IPS-18a (cell line): ENCODE results near the gene LRRC47.

Source experiments
- H3K27ac ChIP-seq: one replicate; pipeline ENCODE4 v1.5.1; 2013; ENCODE audit warnings: low read length
- H3K27me3 ChIP-seq: one replicate; pipeline ENCODE4 v1.6.1; 2013; ENCODE audit warnings: mild to moderate bottlenecking, low read length; ENCODE audit not compliant: control insufficient read depth, insufficient read depth
- H3K36me3 ChIP-seq: one replicate; pipeline ENCODE4 v1.6.1; 2013; ENCODE audit warnings: low read depth, low read length; ENCODE audit not compliant: control insufficient read depth
- H3K4me1 ChIP-seq: one replicate; pipeline ENCODE4 v1.6.1; 2013; ENCODE audit warnings: low read depth, low read length; ENCODE audit not compliant: control insufficient read depth
- H3K4me3 ChIP-seq: one replicate; pipeline ENCODE4 v1.5.1; 2013; ENCODE audit warnings: low read length
- H3K9ac ChIP-seq: one replicate; pipeline ENCODE4 v1.6.1; 2013; ENCODE audit warnings: mild to moderate bottlenecking, low read length, moderate library complexity
- H3K9me3 ChIP-seq: one replicate; pipeline ENCODE4 v1.6.1; 2013; ENCODE audit warnings: low read depth, low read length; ENCODE audit not compliant: control insufficient read depth

LRRC47 gene

DNA sequence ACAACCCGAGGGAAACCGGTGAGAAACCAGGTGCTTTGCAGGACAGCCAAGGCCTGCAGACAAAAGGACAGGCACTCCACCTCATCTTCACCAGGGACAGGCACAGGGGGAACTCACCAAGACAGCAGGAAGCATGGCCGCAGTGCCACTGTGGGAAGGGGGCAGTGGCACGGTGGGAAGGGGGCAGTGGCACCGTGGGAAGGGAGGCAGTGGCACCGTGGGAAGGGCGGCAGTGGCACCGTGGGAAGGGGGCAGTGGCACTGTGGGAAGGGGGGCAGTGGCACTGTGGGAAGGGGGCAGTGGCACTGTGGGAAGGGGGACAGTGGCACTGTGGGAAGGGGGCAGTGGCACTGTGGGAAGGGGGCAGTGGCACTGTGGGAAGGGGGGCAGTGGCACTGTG is 28.4 kb upstream of the LRRC47 start:
- H3K4me3 ChIP-seq = no peak overlapping the region
- peaks cover 1% of the 10 kb centered on the region for H3K36me3 ChIP-seq
- no peak overlapping the region for H3K27ac ChIP-seq
- no peaks in the 10 kb centered on the region for H3K27me3 ChIP-seq
- H3K9ac ChIP-seq = no peak overlapping the region
- H3K9me3 ChIP-seq = no peaks in the 10 kb centered on the region
- no peaks in the 10 kb centered on the region for H3K4me1 ChIP-seq

DNA sequence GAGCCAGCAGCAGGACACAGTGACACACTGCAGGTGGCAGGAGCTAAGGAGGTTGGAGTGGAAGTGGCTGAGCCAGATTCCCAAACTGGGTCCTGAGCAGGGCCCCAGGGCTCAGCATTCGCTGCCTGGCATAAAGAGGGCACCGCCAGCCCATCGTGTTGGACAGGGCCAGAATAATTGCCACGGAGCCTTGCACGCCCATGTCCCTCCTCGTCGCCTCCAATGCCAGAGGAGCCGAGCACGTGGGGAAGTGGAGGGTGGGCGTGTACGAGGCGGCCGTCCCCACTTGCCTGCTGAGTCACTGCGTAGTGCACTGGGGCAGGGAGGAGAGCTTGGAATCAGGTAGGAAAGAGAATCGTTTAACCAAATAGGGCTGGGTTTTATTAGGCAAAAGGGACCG is 26.1 kb upstream of the LRRC47 start:
- H3K9me3 ChIP-seq = no peaks in the 10 kb centered on the region
- no peak overlapping the region for H3K9ac ChIP-seq
- H3K4me1 ChIP-seq = no peaks in the 10 kb centered on the region
- no peak overlapping the region for H3K27ac ChIP-seq
- no peaks in the 10 kb centered on the region for H3K36me3 ChIP-seq
- H3K27me3 ChIP-seq = no peaks in the 10 kb centered on the region
- H3K4me3 ChIP-seq = no peak overlapping the region

DNA sequence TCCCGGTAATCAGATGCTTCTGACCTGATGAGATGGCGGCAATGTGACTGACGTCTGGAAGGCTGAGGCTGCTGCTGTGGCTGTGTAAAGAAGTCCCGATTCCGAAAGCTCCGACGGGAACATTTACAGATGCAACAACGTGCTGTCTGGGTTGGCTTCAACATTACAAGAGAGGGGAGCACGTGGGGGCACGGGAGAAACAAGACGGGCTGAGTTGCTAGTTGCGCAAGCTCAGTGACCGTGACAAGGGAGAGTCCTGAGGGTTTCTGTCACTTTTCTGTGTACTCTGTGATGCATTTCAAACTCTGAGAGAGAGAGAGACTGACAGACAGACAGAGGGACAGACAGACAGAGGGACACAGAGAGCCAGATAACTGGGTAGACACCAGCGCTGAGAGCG is 25.6 kb upstream of the LRRC47 start:
- no peaks in the 10 kb centered on the region for H3K4me1 ChIP-seq
- H3K36me3 ChIP-seq = no peaks in the 10 kb centered on the region
- no peaks in the 10 kb centered on the region for H3K9me3 ChIP-seq
- H3K27me3 ChIP-seq = no peaks in the 10 kb centered on the region
- H3K9ac ChIP-seq = no peak overlapping the region
- no peak overlapping the region for H3K27ac ChIP-seq
- H3K4me3 ChIP-seq = no peak overlapping the region

DNA sequence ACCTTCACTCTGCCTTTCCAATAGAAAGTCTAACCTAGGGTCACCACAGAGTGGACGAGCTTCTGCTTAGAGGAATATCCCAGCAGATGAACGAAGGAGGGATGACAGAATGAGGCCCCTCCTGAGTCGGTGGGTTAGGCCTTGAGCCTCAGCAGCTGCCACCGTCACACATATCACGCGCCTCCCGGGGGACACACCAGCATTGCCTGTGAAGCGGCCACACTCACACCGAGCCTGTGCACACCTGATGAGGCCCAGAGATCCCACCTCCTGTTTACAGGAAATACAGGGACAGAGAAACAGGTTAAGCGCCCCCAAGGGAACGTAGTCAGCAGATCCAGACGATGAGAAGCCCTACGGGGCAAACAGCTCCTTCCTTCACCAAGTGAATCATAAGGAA is 25.1 kb upstream of the LRRC47 start:
- no peak overlapping the region for H3K9ac ChIP-seq
- H3K4me1 ChIP-seq = no peaks in the 10 kb centered on the region
- H3K4me3 ChIP-seq = no peak overlapping the region
- no peaks in the 10 kb centered on the region for H3K9me3 ChIP-seq
- H3K27me3 ChIP-seq = no peaks in the 10 kb centered on the region
- no peak overlapping the region for H3K27ac ChIP-seq
- H3K36me3 ChIP-seq = no peaks in the 10 kb centered on the region

DNA sequence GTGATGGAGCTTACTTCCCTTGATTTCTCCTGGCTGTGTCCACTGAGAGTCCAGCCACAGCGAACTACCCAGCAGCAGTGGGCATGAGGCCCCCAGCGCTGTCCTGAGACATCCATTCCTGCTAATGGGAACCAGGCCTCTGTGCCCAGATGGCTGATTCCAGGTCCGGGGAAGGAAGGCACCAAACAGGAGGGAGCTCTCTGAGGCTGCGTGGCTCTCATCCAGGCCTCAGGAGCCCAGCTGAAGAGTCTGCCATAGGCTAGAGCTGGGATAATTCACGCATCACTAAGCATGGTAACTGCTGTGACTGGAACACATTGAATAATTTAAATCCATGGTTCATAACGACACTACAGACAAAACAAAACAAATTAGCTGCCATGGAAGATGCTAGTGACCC is 24.7 kb upstream of the LRRC47 start:
- Histone ChIP-seq H3K36me3 (no peaks in the 10 kb centered on the region), H3K27ac (no peak overlapping the region), H3K4me3 (no peak overlapping the region), H3K9me3 (no peaks in the 10 kb centered on the region), H3K9ac (no peak overlapping the region), H3K4me1 (no peaks in the 10 kb centered on the region), H3K27me3 (no peaks in the 10 kb centered on the region)

DNA sequence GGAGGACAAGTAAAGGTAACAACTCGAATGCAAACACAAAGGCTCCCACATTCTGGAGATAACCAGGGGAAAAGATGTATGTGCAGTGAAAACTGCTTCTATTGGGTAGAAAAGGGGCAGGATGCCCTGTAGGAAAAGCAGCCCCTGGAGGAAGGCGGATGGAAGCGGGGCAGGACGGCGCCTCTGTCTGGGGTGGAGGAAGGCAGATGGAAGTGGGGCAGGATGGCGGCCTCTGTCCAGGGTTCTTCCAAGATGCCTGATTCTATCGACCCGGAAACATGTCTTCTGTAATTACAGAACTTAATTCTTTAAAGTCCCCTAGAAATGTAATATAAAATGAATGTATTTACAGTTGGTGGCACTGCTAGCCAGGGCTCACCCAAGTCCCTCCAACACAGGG is 24.0 kb upstream of the LRRC47 start:
- H3K27ac ChIP-seq = no peak overlapping the region
- no peaks in the 10 kb centered on the region for H3K27me3 ChIP-seq
- no peaks in the 10 kb centered on the region for H3K36me3 ChIP-seq
- no peak overlapping the region for H3K4me3 ChIP-seq
- H3K9me3 ChIP-seq = no peaks in the 10 kb centered on the region
- H3K9ac ChIP-seq = no peak overlapping the region
- no peaks in the 10 kb centered on the region for H3K4me1 ChIP-seq

DNA sequence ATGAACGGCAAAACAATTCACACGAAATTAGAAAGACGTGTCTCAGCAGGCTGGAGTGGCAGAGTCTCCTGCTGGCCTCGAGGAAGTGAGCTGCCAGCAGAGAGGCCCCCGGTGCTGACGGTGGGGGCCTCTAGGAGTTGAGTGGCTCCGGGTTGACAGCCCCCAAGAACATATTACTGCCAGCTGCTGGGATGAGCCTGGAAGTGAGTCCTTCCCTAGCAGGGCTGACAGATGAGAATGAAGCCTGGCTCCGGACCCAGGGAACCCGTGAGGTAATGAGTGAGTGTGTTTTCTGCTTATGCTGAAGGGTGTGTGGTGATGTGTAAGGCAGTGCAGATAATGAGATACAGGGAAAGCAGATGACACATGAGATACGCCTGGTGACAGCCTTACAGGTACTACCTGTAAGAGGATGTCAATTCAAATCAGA is 23.5 kb upstream of the LRRC47 start:
- no peaks in the 10 kb centered on the region for H3K27me3 ChIP-seq
- H3K9ac ChIP-seq = no peak overlapping the region

DNA sequence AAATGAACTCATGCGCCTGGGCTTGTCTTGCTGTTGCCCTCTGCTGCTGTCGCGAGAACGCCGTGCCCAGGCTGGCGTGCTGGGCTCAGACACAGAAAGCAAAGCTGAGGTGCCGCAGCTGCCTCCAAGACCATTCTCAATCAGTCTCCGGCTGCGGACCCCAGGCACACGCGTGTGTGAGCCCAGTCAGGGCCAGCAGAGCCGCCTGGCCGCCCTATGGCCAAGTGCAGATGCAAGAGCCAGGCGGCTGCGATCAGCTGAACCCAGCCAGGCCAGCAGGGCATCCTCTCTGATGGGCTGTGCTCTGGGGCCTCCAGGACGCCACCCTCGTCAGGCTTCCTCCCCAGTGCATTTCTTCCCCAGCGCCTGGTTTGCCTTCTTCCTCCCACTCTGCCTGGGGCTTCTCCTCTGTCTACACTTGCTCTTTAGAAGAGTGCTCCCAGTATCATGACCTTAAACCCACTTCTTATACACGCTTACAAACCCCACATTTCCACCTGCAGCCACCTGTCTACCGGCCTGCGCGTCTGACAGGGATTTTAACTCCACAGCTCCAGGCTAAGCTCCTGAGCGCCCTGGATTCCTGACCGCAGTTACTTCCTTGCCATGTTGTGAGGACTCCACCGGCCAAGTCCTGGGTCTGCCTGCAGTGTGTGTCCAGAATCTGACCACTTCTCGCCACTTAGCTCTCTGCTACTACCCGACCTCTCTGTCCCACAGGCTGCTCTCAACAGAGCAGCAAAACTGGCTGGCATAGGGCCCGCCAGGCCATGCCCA is 21.7 kb upstream of the LRRC47 start:
- Histone ChIP-seq H3K4me1 (no peaks in the 10 kb centered on the region), H3K36me3 (no peaks in the 10 kb centered on the region), H3K4me3 (no peak overlapping the region), H3K9ac (no peak overlapping the region), H3K27ac (no peak overlapping the region), H3K9me3 (no peaks in the 10 kb centered on the region), H3K27me3 (no peaks in the 10 kb centered on the region)

More for the DNA sequence above, 23.5 kb upstream of the LRRC47 start:
- no peak overlapping the region for H3K4me3 ChIP-seq
- H3K27ac ChIP-seq = no peak overlapping the region
- H3K9me3 ChIP-seq = no peaks in the 10 kb centered on the region
- H3K4me1 ChIP-seq = no peaks in the 10 kb centered on the region
- H3K36me3 ChIP-seq = no peaks in the 10 kb centered on the region

DNA sequence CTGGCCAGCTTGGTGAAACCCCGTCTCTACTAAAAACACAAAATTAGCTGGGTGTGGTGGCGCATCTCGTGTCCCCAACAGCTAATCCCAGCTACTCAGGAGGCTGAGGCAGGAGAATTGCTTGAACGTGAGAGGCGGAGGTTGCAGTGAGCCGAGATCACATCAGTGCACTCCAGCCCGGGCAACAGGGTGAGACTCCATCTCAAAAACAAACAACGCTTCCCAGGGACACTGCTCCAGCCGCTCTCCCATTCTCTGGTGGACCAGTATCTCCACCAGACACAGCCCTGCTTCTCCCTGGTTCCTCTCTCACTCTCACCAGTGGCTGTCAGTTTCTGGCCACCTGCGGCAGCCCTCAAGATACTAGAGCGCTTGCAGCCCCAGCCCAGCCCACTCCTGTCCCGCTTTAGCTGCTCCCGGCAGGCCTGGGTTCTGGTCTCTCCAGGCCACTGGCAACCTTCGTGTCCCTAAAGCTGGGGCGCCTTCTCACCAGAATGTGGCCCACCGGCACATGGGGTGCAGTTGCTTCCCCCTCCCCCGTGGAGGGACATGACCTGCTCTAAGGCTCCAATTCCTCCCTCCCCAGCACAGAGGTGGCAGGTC is 20.9 kb upstream of the LRRC47 start:
- H3K9me3 ChIP-seq = no peaks in the 10 kb centered on the region
- H3K4me1 ChIP-seq = no peaks in the 10 kb centered on the region
- H3K36me3 ChIP-seq = no peaks in the 10 kb centered on the region
- no peak overlapping the region for H3K9ac ChIP-seq
- no peak overlapping the region for H3K4me3 ChIP-seq
- H3K27me3 ChIP-seq = no peaks in the 10 kb centered on the region
- H3K27ac ChIP-seq = no peak overlapping the region

DNA sequence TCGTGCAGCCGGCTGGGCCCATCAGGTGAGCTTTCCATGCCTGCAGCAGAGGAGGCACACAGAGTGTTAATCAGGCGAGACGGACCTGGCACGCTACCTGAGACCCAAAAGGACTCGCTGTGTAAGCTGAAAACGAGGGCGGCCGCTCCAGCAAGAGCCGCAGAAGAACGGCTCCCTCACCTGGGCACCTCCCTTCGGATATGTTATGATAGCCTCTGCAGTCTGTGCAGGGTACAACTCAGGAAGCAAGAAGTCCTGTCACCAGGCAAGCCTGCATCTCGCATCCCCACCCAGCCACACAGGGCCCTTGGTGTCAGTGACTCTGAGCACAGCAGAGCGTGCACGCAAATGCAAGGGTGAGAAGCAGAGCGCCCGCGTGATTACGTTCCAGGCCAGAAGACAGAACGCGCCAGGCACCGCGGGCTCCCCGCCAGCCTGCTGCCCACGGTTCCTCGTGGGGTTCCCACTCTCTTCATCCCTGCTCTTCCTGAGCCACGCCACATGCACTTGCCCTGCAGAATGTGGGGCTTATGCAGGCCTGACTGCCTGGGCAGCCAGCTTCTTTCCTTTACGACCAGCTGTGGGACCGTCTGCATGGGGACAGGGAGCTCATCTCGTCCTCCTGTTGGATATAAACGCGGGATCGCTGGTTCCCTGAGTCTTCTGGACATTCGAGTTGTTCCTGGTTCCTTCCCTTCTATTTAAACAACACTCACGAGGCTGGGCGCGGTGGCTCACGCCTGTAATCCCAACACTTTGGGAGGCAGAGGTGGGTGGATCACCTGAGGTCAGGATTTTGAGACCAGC is 20.2 kb upstream of the LRRC47 start:
- no peaks in the 10 kb centered on the region for H3K36me3 ChIP-seq

DNA sequence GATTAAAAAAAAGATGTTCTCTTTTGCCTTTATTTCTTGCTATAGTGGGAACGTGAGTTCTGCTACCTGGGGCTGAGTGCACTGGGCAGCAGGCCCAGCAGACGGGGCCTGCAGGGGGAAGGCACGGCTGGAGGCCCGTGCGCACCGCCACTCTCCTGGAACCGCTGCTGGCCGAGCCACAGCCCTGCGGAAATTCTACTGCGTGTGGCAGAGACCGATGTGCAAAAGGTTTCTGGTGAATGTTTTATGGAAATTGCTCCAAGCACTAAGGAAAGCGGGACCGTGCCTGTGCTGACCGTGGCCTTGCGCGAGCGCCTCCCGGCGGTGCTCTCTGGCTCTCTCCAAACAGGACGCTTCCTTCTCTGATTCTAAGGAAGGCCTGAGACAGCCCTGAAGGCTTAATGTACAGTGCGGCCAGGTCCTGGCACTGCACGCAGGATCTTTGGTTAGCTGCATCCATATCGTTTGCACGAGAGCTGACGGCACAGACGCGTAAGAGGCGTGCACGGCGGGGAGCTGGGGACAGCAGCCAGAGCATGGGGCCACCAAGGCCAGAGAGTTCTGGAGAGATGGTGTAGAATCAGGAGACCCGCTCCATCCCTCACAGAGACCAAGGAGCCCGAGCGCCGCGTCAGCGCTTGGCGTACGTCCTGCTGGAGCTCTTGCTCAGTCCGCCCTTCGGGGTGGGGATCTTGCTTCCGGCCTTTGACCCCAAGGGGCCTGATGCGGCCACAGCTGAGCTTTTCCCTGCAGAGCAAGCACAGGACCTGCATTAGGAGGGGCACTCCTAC is 18.7 kb upstream of the LRRC47 start:
- H3K36me3 ChIP-seq = no peaks in the 10 kb centered on the region

More for the DNA sequence above, 20.2 kb upstream of the LRRC47 start:
- no peak overlapping the region for H3K9ac ChIP-seq
- no peaks in the 10 kb centered on the region for H3K4me1 ChIP-seq
- H3K27ac ChIP-seq = no peak overlapping the region
- no peaks in the 10 kb centered on the region for H3K27me3 ChIP-seq
- H3K4me3 ChIP-seq = no peak overlapping the region
- H3K9me3 ChIP-seq = no peaks in the 10 kb centered on the region

More for the DNA sequence above, 18.7 kb upstream of the LRRC47 start:
- no peak overlapping the region for H3K4me3 ChIP-seq
- H3K4me1 ChIP-seq = no peaks in the 10 kb centered on the region
- H3K9me3 ChIP-seq = no peaks in the 10 kb centered on the region
- H3K27ac ChIP-seq = no peak overlapping the region
- no peak overlapping the region for H3K9ac ChIP-seq
- H3K27me3 ChIP-seq = no peaks in the 10 kb centered on the region
